ENCODE results near the gene ELAVL4.

The ELAVL4 gene

DNA sequence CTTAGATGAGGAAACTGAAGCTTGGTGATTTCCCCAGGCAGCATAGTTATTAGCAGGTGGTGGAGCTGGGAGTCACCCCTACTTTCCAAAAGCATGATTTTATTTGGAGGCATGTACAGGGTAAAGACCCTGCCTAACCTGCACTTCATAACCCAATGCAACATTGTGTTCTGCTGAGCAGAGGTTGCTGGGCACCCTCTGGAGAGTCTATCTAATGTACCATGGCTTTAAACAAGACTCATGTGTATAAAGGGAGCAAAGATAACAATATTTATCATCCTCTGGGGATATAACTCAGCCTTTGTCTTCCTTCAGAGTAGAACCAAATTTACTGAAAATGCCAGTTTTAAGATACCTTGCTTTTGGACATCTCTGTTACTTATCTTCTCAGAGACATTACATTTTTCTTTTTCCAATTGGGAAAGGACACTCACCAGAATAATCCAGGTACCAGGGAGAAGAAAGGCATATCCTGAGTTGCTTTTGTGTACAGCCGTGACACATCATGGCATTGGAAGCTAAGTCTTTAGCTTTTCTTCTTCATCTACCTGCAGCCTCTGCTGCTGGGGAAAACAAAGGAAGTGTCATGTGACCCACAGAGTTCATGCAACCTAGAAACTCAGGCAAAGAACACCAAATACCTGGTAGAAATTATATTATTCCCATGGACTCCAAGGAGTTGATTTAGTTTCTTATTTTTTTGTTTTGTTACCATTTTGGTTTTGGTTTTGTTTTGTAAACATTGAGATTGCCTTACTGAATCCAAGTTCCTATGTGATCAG lies 39.6 kb downstream of the ELAVL4 start:
- in situ Hi-C loops (cut with MboI; ENCODE audit: low sequenced_read_pairs, unreplicated experiment) = no loop called here
- no peak for DNase-seq (ENCODE audit: low spot score)
- TF ChIP-seq, protein P1, sequence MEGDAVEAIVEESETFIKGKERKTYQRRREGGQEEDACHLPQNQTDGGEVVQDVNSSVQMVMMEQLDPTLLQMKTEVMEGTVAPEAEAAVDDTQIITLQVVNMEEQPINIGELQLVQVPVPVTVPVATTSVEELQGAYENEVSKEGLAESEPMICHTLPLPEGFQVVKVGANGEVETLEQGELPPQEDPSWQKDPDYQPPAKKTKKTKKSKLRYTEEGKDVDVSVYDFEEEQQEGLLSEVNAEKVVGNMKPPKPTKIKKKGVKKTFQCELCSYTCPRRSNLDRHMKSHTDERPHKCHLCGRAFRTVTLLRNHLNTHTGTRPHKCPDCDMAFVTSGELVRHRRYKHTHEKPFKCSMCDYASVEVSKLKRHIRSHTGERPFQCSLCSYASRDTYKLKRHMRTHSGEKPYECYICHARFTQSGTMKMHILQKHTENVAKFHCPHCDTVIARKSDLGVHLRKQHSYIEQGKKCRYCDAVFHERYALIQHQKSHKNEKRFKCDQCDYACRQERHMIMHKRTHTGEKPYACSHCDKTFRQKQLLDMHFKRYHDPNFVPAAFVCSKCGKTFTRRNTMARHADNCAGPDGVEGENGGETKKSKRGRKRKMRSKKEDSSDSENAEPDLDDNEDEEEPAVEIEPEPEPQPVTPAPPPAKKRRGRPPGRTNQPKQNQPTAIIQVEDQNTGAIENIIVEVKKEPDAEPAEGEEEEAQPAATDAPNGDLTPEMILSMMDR (IDR thresholded peaks at IDR 0.05; ENCODE audit: borderline replicate concordance, control extremely low read depth, extremely low read depth, insufficient read depth, missing control alignments) = no peak

DNA sequence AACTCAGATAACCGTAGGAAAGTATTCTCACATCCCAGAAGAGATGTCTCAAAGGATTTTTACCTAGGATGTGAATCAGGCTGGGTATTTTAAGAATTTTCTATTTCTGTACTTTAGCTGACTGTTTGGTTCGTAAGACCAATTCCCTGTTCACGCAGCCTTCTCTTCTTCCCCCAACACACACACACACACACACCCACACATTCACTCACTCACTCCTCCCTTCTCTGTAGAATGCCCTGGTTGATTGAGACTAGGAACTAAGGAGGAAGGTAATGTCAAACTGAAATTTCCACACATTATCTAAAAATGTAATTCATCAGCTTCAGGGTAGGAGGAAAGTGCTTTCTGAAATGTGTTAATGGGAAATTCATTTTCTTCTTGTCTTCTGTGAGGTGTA lies 43.5 kb downstream of the ELAVL4 start:
- no peak for DNase-seq (ENCODE audit: low spot score)
- in situ Hi-C loops (cut with MboI; ENCODE audit: low sequenced_read_pairs, unreplicated experiment) = no loop called here
- TF ChIP-seq, protein P1 (IDR thresholded peaks at IDR 0.05; ENCODE audit: borderline replicate concordance, control extremely low read depth, extremely low read depth, insufficient read depth, missing control alignments) = no peak

DNA sequence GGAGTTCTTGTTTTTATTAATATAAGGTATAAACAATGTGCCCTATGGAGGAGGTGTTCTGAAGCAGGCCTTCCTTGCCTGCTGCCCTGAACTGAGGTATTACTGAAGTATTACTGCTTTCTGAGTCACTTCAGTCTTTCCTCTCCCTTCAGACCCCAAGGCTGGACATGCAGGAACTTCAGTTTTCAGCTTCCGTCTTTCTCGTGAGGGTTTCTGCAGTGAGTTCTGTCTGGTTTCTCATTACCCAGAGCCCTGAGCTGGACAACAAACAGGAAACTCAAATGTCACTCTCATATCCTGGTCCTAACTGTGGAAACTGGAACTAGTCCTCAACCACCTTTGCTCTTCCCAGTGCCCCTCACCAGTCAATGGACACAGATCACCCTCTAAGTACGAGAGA lies 46.8 kb downstream of the ELAVL4 start:
- DNase-seq (ENCODE audit: low spot score) = no peak
- in situ Hi-C loops (cut with MboI; ENCODE audit: low sequenced_read_pairs, unreplicated experiment) = no loop called here
- TF ChIP-seq, protein P1 (IDR thresholded peaks at IDR 0.05; ENCODE audit: borderline replicate concordance, control extremely low read depth, extremely low read depth, insufficient read depth, missing control alignments) = no peak

DNA sequence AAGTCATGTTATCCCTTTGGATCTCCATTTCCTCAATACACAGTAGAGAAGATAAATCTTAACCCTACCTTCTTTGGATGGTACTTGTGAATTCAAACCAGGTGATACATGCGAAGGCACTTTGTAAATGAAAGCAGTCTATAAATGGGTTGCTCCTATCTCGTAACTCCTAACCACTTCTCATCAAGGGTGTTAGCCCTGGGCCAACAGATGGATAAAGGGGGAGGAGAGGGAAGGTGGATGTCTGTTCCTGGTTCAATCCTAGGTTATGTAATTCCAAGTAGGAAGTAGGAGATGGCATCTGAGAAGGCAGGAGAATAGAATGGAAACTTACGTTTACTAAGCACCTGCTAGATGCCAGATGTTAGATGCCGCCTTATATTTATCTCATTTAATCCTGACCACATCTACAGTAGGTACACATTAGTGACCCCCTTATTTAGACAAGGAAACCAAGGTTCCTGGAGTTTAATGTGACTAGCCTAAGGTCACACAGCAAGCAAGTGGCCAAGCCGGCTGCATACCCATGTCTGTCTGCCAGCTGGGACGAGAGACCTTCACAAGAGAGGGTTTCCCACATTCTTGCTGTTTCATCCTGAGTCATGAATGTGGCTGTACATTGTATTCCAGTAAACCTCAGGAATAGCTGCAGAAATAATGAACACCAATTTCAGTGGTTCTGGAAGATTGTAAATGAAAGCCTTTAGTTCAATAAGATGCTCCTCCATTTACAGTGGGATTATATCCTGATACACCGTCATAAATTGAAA lies 47.7 kb downstream of the ELAVL4 start:
- in situ Hi-C loops (cut with MboI; ENCODE audit: low sequenced_read_pairs, unreplicated experiment) = no loop called here
- TF ChIP-seq, protein P1 (IDR thresholded peaks at IDR 0.05; ENCODE audit: borderline replicate concordance, control extremely low read depth, extremely low read depth, insufficient read depth, missing control alignments) = no peak
- no peak for DNase-seq (ENCODE audit: low spot score)

DNA sequence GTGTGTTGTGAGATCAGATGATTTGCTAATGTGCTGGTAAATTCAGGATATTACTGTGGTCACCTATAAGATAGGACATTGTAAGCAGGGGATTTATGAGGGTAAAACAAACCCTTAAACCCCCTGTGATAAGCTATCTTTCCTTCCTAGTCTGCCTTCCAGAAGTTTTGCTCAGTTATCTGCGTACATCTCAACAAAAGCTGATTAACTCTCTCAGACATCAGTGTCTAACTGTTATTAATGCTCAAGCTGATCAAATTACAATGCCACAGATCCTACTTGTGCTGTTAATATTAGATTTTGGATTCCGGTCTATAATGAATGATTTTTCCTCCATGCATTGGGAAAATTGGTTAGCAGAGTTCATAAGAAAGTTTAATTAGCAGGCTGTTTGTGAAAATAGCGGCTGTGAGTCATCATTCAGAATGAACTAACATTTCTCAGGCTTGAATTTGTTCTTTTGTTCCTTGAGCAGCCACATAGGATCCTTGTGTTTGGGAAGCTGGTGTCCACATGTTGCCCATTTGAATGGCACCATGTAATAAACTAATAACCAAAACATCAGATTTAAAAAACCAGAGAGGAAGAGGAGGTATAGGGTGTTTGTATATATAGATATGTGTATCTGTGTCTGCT lies 48.7 kb downstream of the ELAVL4 start:
- in situ Hi-C loops (cut with MboI; ENCODE audit: low sequenced_read_pairs, unreplicated experiment) = no loop called here
- TF ChIP-seq, protein P1 (IDR thresholded peaks at IDR 0.05; ENCODE audit: borderline replicate concordance, control extremely low read depth, extremely low read depth, insufficient read depth, missing control alignments) = no peak
- no peak for DNase-seq (ENCODE audit: low spot score)

DNA sequence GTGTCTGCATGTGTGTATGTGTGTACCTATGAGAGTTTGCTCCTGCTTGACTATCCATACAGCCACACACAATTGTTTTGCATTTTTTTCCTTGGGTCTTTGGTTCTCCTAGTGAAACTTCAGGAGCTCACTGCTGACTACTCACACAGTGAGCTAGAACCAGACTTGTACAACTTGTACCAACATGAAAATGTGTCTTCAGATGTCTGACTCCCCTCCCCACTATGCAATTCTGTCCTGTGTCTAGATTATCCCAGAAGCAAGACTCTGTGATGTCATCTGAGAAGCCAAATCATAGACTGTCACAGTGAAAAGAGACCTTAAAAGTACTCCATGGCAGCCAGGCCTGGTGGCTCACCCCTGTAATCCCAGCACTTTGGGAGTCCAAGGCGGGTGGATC lies 49.7 kb downstream of the ELAVL4 start:
- TF ChIP-seq, protein P1 (IDR thresholded peaks at IDR 0.05; ENCODE audit: borderline replicate concordance, control extremely low read depth, extremely low read depth, insufficient read depth, missing control alignments) = no peak
- no peak for DNase-seq (ENCODE audit: low spot score)
- in situ Hi-C loops (cut with MboI; ENCODE audit: low sequenced_read_pairs, unreplicated experiment) = no loop called here

All from GM13976 (cell line).